Medulla oblongata (tissue), 1 donor: ENCODE data around the gene LTB4R.
A peak's percentile ranks its signal among the peaks of the same experiment; 100 is the strongest.
"Not testable (repeated sequence)": the region's sequence is repeated elsewhere in the genome, so short reads cannot be mapped to it uniquely, and the experiment has no call there.

Source experiments
- DNase-seq: peaks from one replicate; pipeline ENCODE4 v3.0.0-alpha.2; 2015; ENCODE audit errors: extremely low spot score

Gene LTB4R

GRCh38 chr14:24323341-24323740 lies 12.0 kb downstream of the LTB4R start:
- DNase-seq: no peak

- DNase-seq: no peak
Observed at GRCh38 chr14:24324024-24324423, 12.7 kb downstream of the LTB4R start.

GRCh38 chr14:24325041-24325530 lies 13.8 kb downstream of the LTB4R start:
- DNase-seq: no peak

GRCh38 chr14:24325963-24326362 lies 14.7 kb downstream of the LTB4R start:
- DNase-seq: no peak

GRCh38 chr14:24327303-24327702 lies 16.0 kb downstream of the LTB4R start:
- no peak for DNase-seq

- DNase-seq: not testable (repeated sequence)
Observed at GRCh38 chr14:24327914-24328313, 16.6 kb downstream of the LTB4R start.

GRCh38 chr14:24329073-24329663 lies 17.9 kb downstream of the LTB4R start:
- DNase-seq: no peak

- DNase-seq: peak; percentile 66
Observed at GRCh38 chr14:24329736-24330135, 18.4 kb downstream of the LTB4R start.

- DNase-seq: no peak
Observed at GRCh38 chr14:24330973-24331674, 19.8 kb downstream of the LTB4R start.

- DNase-seq: no peak
Observed at GRCh38 chr14:24331731-24332267, 20.5 kb downstream of the LTB4R start.

GRCh38 chr14:24332268-24332993 lies 21.1 kb downstream of the LTB4R start:
- peak; percentile 79 for DNase-seq

GRCh38 chr14:24334431-24335291 lies 23.4 kb downstream of the LTB4R start, which contains the start of gene ADCY4:
TSS of gene ADCY4 (minus strand) at chr14:24335071. CDS start at chr14:24334652, 419 bp downstream.
- no peak for DNase-seq

GRCh38 chr14:24335461-24336171 lies 24.3 kb downstream of the LTB4R start:
- no peak for DNase-seq

GRCh38 chr14:24337144-24337823 lies 26.0 kb downstream of the LTB4R start:
- DNase-seq: no peak

- no peak for DNase-seq
Observed at GRCh38 chr14:24337824-24338175, 26.5 kb downstream of the LTB4R start.

- no peak for DNase-seq
Observed at GRCh38 chr14:24338843-24339242, 27.5 kb downstream of the LTB4R start.

- peak; percentile 38 for DNase-seq
Observed at GRCh38 chr14:24339284-24340151, 28.2 kb downstream of the LTB4R start, which contains the start of gene RIPK3. TSS of gene RIPK3 (minus strand) at chr14:24339991. CDS start at chr14:24339826, 165 bp downstream.

GRCh38 chr14:24340606-24341005 lies 29.3 kb downstream of the LTB4R start:
- DNase-seq: no peak

GRCh38 chr14:24342889-24343288 lies 31.6 kb downstream of the LTB4R start:
- no peak for DNase-seq
